ENCODE measurements around the gene DCDC2.
"Not testable (repeated sequence)": the region's sequence is repeated elsewhere in the genome, so short reads cannot be mapped to it uniquely, and the experiment has no call there.

Gene DCDC2

GRCh38 chr6:24323632-24324337, 34.1 kb downstream of the DCDC2 start:
- peak in 1 of 3 experiments; percentile 5 for DNase-seq

GRCh38 chr6:24322924-24323323, 34.9 kb downstream of the DCDC2 start:
- DNase-seq: no peak

GRCh38 chr6:24322446-24322845, 35.4 kb downstream of the DCDC2 start:
- DNase-seq: not testable (repeated sequence)

- DNase-seq: peak in 1 of 3 experiments; percentile 14
Measured at GRCh38 chr6:24321538-24322162, 36.2 kb downstream of the DCDC2 start.

GRCh38 chr6:24313251-24314141, 44.4 kb downstream of the DCDC2 start:
- DNase-seq: no peak

- DNase-seq: not testable (repeated sequence)
Measured at GRCh38 chr6:24311775-24312174, 46.1 kb downstream of the DCDC2 start.

GRCh38 chr6:24307881-24308280, 50.0 kb downstream of the DCDC2 start:
- no peak for DNase-seq

GRCh38 chr6:24306936-24307335, 50.9 kb downstream of the DCDC2 start:
- DNase-seq: no peak

GRCh38 chr6:24306038-24306437, 51.8 kb downstream of the DCDC2 start:
- no peak for DNase-seq

GRCh38 chr6:24296944-24297343, 60.9 kb downstream of the DCDC2 start:
- no peak for DNase-seq

- DNase-seq: not testable (repeated sequence)
Measured at GRCh38 chr6:24293852-24294251, 64.0 kb downstream of the DCDC2 start.

- DNase-seq: no peak
Measured at GRCh38 chr6:24287239-24287638, 70.6 kb downstream of the DCDC2 start.

GRCh38 chr6:24284006-24284405, 73.9 kb downstream of the DCDC2 start:
- no peak for DNase-seq

GRCh38 chr6:24283043-24283985, 74.5 kb downstream of the DCDC2 start:
- DNase-seq: peak; percentile 80 to 93 (median 86)

GRCh38 chr6:24274441-24275083, 83.3 kb downstream of the DCDC2 start:
- DNase-seq: peak in 2 of 3 experiments; percentile 44 to 53

- DNase-seq: peak; percentile 25 to 94 (median 27)
Measured at GRCh38 chr6:24273096-24273870, 84.6 kb downstream of the DCDC2 start.

- peak in 1 of 3 experiments; percentile 16 for DNase-seq
Measured at GRCh38 chr6:24272553-24272952, 85.3 kb downstream of the DCDC2 start.

GRCh38 chr6:24272148-24272547, 85.7 kb downstream of the DCDC2 start:
- no peak for DNase-seq

- DNase-seq: peak in 1 of 3 experiments; percentile 7
Measured at GRCh38 chr6:24270011-24270410, 87.8 kb downstream of the DCDC2 start.

- DNase-seq: not testable (repeated sequence)
Measured at GRCh38 chr6:24258214-24258613, 99.6 kb downstream of the DCDC2 start.

GRCh38 chr6:24257282-24257681, 100.6 kb downstream of the DCDC2 start:
- DNase-seq: peak; percentile 13 to 88 (median 69)
